ENCODE results near the gene PPP1R13B. TPM values are rescaled to one million over a fixed set of nuclear protein-coding genes. Genes with fewer than 3 reads are reported as not detected.

PPP1R13B gene
- total and polyA plus RNA-seq, 2 experiments from 2014 or later: 2.0 to 8.5 TPM

- TF ChIP-seq ZNF462 (CRISPR knock-in tag; IDR thresholded peaks at IDR 0.05) (no peak), CREB1 (CRISPR knock-in tag; IDR thresholded peaks at IDR 0.05; ENCODE audit: low read depth) (no peak), STAT1 (IDR thresholded peaks at IDR 0.05; ENCODE audit: unreplicated experiment) (no peak), EZH2phosphoT487 (IDR thresholded peaks at IDR 0.05; ENCODE audit: unreplicated experiment) (no peak)
Observed at GRCh38 chr14:103887170-103887501, 39.8 kb upstream of the PPP1R13B start (continued).

- H2AFZ ChIP-seq: peak overlapping the region; percentile 94
- TF ChIP-seq CTCF (conservative IDR thresholded peaks at IDR 0.05; ENCODE audit: low read depth in 2 of 2) (peak; percentile 43 to 52), ZNF331 (CRISPR knock-in tag; IDR thresholded peaks at IDR 0.05; ENCODE audit: low read depth) (no peak), STAT1 (IDR thresholded peaks at IDR 0.05; ENCODE audit: unreplicated experiment) (no peak), ZNF462 (CRISPR knock-in tag; IDR thresholded peaks at IDR 0.05) (no peak)
- H4K20me1 ChIP-seq (replicated peaks; ENCODE audit: insufficient read depth): no peaks in the 10 kb centered on the region
- DNase-seq (ENCODE audit: low spot score): peak; percentile 80
- no peaks in the 10 kb centered on the region for H3K27me3 ChIP-seq (ENCODE audit: insufficient read depth)
- 0 out of 2 replicates have a peak overlapping the region, but pooled peaks have one; percentile 52 for H3K27ac Mint-ChIP-seq
- H3K4me3 Mint-ChIP-seq: peak overlapping the region; percentile 41; the same call in 1 of the 3 replicates
- peak; percentile 45 for ATAC-seq
- H3K36me3 ChIP-seq (ENCODE audit: insufficient read depth): no peaks in the 10 kb centered on the region
- no peak overlapping the region for H3K4me3 ChIP-seq
- H3F3A ChIP-seq (replicated peaks; ENCODE audit: low read depth): no peaks in the 10 kb centered on the region
- H3K27ac ChIP-seq (ENCODE audit: low read depth): no peak overlapping the region
- 0 out of 2 replicates have a peak overlapping the region, but pooled peaks have one; percentile 14 for H3K4me2 ChIP-seq
- H3K36me3 Mint-ChIP-seq (ENCODE audit: low read depth): no peaks in the 10 kb centered on the region
- no peaks in the 10 kb centered on the region for H3K9me2 ChIP-seq (ENCODE audit: insufficient read depth)
- H3K27me3 Mint-ChIP-seq (ENCODE audit: insufficient read depth, low read depth, poor library complexity): peaks cover 19% of the 10 kb centered on the region
- no peaks in the 10 kb centered on the region for H3K9me3 Mint-ChIP-seq
- H3K79me2 ChIP-seq (replicated peaks; ENCODE audit: insufficient read depth): no peaks in the 10 kb centered on the region
- no peaks in the 10 kb centered on the region for H3K4me1 ChIP-seq (ENCODE audit: insufficient read depth)
- peaks cover 10% of the 10 kb centered on the region for H3K4me1 Mint-ChIP-seq
Observed at GRCh38 chr14:103886304-103887169, 39.2 kb upstream of the PPP1R13B start.

Measured in GM23338 (cell line).